HG03575 (cell line): ENCODE data around the gene RBM33.

Experiments
- ATAC-seq: cut with Tn5 transposase; IDR thresholded peaks from one replicate; pipeline ENCODE4 v1.9.1; 2021; ENCODE audit not compliant: unreplicated experiment, insufficient number of reproducible peaks, low FRiP score; ENCODE audit errors: extremely low read depth

The RBM33 gene

DNA sequence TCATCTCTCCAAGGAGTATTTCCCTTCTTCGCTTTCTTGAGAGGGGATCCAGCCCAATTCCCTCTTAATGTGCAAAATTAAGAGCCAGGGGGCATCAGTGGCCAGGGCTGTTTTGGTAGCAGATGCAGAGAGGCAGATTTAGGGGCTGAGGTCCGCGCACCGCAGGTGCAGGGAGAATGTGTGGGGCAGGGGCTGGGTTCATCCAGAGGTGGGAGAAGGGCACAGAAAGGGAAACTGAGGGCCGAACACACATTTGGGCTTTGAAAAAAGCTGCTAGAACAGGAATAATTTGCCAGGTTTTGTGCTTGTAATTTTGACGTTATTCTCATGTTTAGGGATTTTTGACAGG is 174.3 kb downstream of the RBM33 start:
- no peak for ATAC-seq

DNA sequence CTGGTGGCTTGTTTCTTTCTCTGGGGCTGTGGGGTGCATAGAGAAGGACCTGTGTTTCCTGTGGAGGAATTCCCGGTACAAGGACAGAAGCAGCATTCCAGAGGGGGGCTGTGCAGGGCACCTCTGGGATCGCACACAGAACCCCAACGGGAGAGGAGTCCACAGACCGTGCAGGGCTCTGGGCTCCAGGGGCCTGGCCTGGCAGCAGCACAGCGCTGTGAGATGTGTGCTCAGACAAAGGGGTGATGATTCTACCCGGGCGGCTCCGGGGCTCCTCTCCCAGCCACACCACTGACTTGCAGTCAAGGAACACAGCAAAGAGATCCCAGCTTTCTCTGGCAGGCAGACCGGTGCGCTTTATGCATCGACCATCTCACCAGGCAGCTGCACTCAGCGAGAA is 174.7 kb downstream of the RBM33 start:
- no peak for ATAC-seq

- ATAC-seq, result no peak
Measured at GRCh38 chr7:155820246-155820645, 175.8 kb downstream of the RBM33 start.

DNA sequence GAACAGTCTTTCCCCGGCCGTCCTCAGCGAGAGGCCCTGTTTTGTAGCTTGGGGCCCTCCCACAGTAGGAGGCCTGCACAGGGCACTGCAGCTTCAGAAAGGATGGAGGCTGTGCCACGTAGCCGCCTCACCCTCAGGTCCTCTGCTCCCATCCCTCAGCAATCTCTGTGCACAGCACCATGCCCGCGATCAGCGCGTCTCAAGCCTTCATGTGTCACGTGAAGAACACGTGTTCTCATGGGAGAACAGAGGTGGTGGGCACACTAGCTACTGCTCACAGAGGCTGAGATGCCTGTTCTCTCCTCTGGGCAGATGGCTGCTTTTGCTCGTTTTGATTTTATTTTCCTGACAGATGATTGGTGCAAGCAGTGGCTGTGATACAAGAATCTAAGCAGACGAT is 176.3 kb downstream of the RBM33 start:
- ATAC-seq, result no peak

DNA sequence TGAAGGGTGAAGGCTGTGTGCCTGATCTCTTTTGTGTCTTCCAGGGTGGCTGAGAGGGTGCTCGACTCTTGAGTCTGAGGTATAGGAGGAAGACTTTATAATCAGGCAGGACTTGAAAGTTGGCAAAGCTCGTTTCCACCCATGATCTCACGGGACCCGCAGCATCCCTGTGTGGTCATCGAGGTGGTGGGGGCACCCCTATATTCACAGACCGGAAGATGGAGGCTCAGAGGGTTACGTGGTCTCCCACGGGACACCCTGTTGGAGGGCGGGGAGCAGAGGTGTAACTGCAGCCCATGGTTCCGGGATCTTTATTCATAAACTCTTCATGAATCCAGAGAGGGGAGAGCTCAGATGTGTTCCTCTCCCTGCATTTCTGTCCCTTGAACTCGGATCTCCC is 177.4 kb downstream of the RBM33 start:
- no peak for ATAC-seq

DNA sequence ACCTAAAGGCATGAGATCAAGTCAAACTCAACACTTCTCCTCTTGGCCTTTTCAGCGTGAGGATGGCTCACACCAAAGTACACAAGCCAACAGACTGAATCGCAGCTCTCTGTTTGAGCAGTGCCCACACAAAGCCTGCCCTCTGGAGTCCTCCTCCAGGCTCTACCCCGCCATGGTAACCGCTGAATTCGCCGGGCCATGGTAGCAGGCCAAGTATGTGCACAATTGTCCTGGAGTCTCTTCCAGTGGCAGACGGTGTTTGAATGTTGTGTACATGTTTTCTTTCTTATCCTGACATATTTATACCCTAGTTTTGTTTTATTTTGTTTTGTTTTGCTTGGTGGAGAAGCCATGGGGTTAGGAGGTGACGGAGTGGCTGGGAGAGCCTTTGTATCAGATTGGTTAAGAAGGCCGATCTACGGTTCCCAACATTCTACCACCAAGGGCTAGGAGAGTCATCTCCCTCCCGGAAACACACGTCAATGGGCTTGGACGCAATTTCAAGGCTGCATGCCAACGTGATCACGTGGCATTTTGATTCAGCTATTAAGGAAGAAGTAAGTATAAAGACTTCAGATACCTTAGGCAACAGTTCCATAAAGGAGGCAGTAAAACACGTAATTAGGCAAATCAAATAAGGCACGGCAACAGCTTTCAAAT is 179.9 kb downstream of the RBM33 start:
- no peak for ATAC-seq

DNA sequence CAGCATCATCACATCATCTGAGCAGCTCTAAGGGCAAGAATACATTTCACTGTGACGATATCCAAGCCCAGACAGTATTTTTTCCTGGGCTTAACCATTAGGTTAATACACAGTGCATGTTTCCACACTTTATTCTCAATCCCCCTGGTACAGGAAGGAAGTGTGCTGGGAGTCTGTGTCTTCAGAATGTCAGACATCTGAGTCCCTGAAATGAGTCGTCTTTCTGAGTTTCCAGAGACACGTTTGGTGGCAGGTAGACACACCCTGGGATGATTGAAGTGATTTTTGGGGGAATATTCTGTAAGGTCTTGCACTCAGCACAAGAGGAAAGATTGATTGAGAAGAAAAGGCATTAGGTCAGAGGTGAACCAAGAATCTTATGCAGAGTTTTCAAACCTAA is 180.9 kb downstream of the RBM33 start:
- no peak for ATAC-seq

DNA sequence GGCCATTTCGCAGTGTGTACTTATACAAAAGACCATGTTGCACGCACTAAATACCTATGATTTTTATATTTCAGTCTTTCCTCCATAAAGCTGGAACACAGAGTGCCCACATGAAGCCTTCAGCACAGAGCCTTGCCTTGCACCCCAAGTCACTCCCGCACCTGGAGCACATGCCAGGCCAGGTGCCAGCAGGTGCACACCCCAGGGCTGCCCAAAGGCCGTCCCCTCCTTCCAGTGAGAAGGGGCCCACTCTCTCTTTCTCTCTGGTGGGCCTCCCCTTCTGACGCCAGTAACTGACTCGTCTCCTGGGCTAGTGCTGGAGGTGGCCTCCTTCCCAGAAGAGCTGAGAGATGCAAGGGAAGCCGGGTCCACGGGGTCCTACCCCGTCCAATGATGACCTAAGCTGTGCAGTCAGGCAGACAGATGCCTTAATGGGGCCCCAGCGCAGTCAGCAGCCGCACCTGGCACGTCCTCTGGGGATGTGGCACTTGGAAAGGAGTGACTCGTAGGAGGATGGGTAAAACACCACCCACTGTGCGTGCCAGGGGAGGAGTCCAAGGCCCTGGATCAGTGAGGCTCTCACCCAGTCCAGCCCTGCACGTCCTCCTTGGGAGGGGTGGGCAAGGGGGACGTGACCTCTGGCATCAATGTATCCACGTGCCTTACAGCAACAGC is 185.5 kb downstream of the RBM33 start:
- ATAC-seq, result no peak
